Dedifferentiated amniotic fluid mesenchymal stem cell (primary cell): Measurements from ENCODE around the gene TSKU.

Experiments used
- DNase-seq: peaks from one replicate; pipeline ENCODE4 v3.0.0-alpha.2; 2016; ENCODE audit errors: extremely low spot score

Gene TSKU

DNA sequence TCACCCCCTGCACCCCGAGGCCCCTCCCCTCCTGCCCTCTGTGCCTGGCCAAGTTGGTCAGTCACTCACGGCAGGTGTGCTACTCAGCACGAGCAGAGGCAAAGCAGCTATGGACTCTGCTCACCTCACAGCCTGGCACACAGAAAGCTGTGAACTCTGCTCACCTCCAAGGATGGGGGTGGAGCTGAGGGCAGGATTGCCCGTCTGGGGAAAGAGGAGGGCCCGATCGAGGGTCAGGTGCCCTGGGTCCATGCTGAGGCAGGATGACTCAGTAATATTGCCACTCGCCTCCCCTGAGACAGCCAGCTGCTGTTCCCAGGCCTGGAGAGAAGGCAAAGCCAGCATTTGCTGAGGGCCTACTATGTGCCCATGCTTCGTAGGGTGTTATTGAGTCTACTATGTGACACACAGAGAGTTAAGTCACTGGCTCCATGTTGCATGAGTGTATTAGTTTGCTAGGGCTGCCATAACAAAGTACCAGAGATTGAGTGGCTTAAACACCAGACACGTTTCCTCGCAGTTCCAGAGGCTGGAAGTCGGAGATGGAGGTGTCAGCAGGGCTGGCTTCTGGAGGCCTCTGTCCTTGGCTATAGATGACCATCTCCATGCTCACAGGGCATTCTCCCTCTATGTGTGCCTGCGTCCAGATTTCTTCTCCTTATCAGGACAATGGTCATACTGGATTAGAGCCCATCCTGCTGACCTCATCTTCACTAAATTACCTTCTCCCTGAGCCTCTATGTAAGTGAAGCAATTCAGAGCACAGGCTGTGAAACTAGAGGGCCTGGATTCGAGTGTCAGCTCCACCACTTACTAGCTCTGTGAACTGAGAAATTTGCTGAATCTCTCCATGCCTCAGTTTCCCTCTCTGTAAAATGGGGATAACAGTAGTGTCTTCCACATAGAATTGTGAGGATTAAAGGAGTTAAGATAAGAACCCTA, 13.2 kb upstream of the TSKU start:
- no peak for DNase-seq

DNA sequence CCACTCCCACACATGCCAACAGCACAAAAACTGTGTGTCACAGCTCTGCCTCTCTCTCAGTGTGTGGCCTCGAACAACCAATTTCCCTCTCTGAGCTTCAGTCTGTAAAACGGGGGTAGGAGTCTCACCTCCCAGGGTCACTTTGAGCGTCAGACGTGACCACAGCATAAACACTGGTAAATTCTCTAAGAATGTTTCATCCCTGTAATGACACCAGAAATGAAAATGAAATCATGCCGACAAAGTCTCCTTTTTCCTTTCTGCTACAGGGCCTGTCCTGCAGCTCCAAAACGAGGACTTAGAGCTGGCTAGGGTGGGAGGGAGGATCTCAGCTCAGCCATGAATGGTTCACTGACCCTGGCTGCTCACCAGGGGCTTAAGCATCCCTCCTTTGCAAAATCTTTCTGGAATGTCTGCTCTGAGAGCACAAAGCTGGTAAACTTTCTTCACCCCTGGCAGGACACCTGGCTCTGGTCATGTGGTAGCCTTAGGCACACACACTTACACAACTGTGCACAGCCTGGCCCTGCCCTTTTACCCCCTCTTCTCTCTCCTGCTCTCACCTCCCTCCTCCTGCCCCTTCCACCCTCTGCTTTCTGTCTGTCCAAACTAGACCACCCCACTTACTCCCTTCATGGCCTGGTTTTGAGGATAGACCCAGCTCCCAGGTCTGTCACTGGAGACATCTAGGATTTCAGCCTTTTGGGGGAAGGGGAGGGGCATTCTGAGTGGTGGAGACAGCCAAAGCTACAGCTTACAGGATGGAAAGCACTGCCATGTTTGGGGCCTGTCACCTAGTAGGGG, 12.3 kb upstream of the TSKU start:
- peak; percentile 90 for DNase-seq

DNA sequence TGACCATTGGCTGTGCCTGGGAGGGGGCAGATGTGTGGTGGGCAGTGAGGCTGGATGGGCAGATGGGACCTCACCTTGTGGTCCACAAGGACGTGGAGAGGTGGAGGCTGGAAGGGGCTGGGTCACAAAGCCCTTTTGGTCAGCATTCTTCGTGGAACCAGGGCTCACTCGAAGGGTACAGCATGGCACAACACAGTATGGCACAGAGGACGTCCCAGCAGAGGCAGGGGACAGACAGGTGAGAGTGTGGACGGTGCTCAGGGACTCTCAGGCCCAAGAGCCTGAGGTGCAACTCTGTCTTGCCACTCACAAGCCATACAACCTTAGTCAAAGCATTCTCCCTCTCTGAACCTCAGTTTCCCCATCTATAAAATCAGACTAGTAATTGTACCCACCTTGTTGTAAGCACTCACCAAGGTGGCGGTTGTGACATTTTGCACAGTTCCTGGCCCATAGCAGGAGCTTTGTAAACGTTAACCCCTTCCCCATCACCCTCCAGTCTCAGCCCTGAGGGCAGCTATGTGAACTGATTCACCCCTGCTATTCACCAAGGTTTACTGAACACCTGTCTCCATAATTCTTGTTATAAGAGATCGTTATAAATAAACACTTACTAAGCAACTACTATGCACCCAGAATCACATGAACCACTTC, 11.6 kb upstream of the TSKU start:
- DNase-seq = no peak

GRCh38 chr11:76772100-76772782, 10.9 kb upstream of the TSKU start:
- DNase-seq = no peak

GRCh38 chr11:76772783-76773106, 10.4 kb upstream of the TSKU start:
- DNase-seq = no peak

DNA sequence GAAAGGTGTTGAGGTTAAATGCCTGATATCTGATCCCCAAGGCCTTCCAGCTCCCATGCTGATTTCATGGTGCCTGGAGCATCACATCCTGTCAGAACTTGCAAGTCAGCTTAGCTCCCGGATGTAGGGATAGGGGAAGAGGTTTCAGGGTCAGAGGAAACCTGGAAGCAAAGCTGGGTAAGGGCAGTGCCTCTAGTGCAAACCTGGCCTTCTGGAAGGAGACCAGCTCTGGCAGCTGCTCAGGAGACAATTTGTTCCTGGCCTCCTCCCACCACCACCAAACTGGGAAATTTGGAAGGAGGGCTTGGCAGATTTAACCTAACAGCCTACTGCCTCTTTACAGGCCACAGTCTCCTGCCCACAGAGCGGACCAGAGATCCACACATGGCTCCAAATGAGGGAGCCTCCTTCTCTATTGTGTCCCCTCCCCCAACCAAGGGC, 9.2 kb upstream of the TSKU start:
- no peak for DNase-seq

DNA sequence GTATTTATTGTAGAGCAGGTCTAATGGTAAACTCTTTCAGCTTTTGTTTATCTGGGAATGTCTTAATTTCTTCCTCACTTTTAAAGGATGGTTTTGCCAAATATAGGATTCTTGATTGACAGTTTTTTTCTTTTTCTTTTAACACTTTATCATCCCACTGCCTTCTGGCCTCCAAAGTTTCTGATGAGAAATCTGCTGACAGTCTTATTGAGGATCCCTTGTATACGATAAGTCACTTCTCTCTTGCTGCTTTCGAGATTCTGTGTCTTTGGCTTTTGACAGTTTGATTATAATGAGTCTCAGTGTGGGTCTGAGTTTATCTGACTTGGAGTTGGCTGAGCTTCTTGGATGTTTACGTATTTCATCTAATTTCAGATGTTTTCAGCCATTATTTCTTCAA, 6.7 kb upstream of the TSKU start:
- DNase-seq = no peak

GRCh38 chr11:76777305-76777704, 5.9 kb upstream of the TSKU start:
- DNase-seq = no peak

GRCh38 chr11:76777876-76778275, 5.3 kb upstream of the TSKU start:
- DNase-seq = peak; percentile 61

GRCh38 chr11:76778874-76779273, 4.3 kb upstream of the TSKU start:
- no peak for DNase-seq

- DNase-seq = peak; percentile 51
Observed at GRCh38 chr11:76781046-76781801, 1.9 kb upstream of the TSKU start.

- DNase-seq = no peak
Observed at GRCh38 chr11:76781807-76782530, 1.2 kb upstream of the TSKU start.

DNA sequence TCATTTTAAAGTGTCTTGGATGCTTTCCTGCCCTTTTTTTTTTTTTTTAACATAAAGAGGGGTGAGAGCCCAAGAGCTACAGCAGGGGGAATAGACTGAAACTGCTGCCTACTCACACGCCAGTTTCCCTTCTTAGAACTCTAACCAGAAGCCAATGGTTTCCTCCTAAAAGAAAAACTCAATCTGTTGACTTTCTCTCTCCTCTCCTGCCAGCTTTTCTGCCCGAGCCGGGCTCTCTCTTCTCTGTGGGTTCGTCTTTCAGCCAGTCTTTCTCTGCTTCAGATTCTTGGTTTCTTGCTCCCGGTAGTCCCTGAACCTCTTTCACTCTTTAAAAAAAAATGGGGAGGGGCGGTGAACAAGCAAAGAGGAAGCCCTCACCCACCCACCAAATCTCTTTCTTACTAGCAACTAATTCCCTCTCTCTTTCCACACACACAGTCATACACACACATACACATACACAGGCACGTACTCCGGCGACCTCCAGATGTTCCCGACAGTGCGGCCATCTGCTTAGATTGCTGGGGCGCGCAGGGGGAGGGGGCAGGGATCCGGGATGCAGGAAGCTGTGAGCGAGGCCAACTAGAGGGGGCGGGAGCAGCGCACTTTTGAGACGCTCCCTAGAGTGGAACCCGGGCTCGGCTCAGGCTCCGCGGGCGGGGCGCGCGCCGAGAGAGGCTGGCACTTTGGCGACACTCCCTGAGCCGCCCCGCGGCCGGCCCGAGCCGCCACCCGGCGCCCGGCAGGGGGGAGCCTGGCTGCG, 444 bp upstream of the TSKU start:
- peak; percentile 96 for DNase-seq

DNA sequence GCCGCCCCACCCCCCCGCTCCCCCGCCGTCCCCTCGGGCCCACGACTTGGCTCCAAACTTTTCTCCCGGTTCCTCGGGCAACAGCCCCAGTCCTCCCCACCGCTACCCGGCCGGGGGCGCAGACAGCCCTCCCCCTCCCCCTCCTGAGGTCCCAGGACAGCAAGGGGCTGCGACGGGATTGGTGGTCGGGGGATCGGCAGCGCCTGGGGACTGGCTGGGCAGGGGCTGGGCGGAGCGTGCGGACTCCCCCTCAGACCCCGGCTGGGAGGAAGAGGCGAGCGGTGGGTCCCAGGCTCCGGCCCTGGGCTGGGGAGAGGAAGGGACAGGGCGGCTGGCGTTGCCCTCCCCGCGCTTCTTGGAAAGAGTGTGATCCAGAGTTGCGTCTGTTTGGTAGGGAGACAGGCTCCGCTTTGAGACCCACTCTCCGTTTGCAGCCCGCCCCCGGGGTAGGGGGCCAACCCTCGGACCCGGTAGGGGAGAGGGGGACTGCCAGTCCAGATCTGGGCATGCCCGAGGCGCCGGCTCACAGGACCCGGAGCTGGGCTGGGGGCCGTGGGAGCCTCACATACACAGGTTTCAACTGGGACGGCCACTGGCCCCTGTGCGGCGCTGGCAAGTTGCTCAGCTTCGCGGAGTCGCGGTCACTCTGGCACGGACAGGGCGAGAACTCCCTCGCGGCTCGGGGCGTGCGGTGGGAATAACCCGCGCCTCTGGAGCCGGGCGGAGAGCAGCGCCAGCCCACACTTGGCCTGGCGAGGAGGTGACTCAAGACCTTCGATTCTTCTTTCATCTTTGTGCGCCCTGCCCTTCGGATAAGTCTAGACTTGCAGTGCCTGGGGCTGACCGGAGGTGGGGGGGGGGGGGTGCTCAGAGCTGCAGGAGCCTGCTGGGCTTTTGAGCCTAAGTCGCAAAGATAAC, 999 bp downstream of the TSKU start:
- no peak for DNase-seq

- no peak for DNase-seq
Observed at GRCh38 chr11:76785513-76785912, 2.4 kb downstream of the TSKU start.

DNA sequence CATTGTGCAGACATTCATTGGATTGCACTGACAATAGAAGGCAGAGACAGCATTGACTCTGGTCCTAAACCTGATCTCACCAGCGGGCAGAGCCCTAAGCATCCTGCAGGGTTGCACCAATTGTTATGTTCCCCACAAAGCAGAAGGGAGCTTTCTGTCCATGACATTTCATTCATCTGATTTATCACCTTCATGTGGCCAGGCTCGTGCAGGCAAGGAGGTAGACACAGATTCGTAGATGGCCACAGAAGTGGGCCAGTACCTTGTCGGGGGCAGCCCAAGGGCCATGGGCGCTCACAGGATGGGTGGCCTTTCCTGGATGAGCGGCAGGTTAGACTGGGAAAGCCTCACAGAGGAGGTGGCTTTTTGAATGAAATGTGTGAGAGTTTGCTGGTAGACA, 2.9 kb downstream of the TSKU start:
- no peak for DNase-seq

DNA sequence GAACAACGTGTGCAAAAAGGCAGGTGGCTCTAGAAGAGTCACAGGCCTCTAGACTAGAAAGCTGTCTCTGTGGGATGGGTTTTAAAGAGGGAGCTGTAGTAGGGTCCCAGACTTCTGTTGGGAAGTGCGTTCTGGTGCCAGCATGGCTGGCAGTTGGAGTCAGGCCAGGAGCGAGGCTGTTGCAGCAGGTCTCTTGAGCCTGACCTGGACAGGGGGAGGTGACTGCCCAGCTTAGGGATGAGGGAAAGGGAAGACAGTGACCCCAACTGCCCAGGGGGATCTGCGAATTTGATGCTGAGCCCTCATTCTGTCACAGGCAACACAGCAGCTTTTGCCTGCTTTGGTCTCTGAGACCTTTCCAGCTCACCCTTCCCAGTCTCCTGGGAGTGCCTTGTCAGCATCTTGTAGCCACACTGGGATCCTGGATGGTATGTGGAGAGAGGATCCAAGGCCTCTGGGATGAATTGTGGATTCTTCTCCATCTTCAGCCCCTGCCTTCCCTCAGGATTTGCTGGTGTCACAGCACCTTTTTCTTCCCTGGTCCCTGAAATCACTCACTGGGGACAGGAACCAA, 3.4 kb downstream of the TSKU start:
- DNase-seq = no peak

- DNase-seq = no peak
Observed at GRCh38 chr11:76787271-76787670, 4.1 kb downstream of the TSKU start.
